Calu3 (cell line): Measurements from ENCODE around the gene NKX3-2. TPM values are rescaled to one million over a fixed set of nuclear protein-coding genes. Genes with fewer than 3 reads are reported as not detected.

ENCODE experiments used
- BruUV-seq: library from RNA; stranded (reverse); fragments of 400-500 nt; replicated peaks from 2 replicates; lab custom pipeline; 2021; lab: Mats Ljungman, UMichigan
- CTCF ChIA-PET: fragments of 300-600 bp; sonication (Branson Sonifier 250); formaldehyde crosslinking; loops from one replicate; lab custom pipeline; 2022; ENCODE audit warnings: antibody characterized with exemption; lab: Charles Lee
- DNase-seq: peaks from one replicate; pipeline ENCODE4 v3.0.0; 2022
- H3K27ac Mint-ChIP-seq: one replicate; pipeline ENCODE4 v1.8.0; 2022; ENCODE audit warnings: mixed read lengths; ENCODE audit not compliant: unreplicated experiment
- H3K27me3 Mint-ChIP-seq: one replicate; pipeline ENCODE4 v1.8.0; 2022; ENCODE audit warnings: mixed read lengths; ENCODE audit not compliant: unreplicated experiment
- H3K36me3 Mint-ChIP-seq: one replicate; pipeline ENCODE4 v1.8.0; 2022; ENCODE audit warnings: mild to moderate bottlenecking, moderate library complexity, mixed read lengths; ENCODE audit not compliant: insufficient read depth, unreplicated experiment
- H3K4me1 Mint-ChIP-seq: one replicate; pipeline ENCODE4 v1.8.0; 2022; ENCODE audit warnings: mild to moderate bottlenecking, low read depth, mixed read lengths; ENCODE audit not compliant: unreplicated experiment
- H3K4me3 Mint-ChIP-seq: one replicate; pipeline ENCODE4 v1.8.0; 2022; ENCODE audit warnings: mild to moderate bottlenecking, low read depth, moderate library complexity, mixed read lengths; ENCODE audit not compliant: unreplicated experiment
- H3K9me3 Mint-ChIP-seq: one replicate; pipeline ENCODE4 v1.8.0; 2022; ENCODE audit warnings: low read depth, mixed read lengths; ENCODE audit not compliant: unreplicated experiment
- intact Hi-C: fragments of 100-400 bp; cut with micrococcal nuclease; formaldehyde crosslinking; loops from one replicate; pipeline ENCODE4 v1.10.0; 2022; ENCODE audit not compliant: unreplicated experiment
- total RNA-seq: library from RNA; stranded (reverse); gene quantifications from 2 replicates; pipeline ENCODE4 v1.2.3, GENCODE V29; 2022
- TF ChIP-seq, protein P1 (sequence below): fragments of 200-600 bp; IDR thresholded peaks from one replicate; pipeline ENCODE4 v1.8.0; 2022; ENCODE audit warnings: antibody characterized with exemption; ENCODE audit not compliant: unreplicated experiment

NKX3-2 gene
- total RNA-seq, 1 experiment from 2014 or later = not detected

DNA sequence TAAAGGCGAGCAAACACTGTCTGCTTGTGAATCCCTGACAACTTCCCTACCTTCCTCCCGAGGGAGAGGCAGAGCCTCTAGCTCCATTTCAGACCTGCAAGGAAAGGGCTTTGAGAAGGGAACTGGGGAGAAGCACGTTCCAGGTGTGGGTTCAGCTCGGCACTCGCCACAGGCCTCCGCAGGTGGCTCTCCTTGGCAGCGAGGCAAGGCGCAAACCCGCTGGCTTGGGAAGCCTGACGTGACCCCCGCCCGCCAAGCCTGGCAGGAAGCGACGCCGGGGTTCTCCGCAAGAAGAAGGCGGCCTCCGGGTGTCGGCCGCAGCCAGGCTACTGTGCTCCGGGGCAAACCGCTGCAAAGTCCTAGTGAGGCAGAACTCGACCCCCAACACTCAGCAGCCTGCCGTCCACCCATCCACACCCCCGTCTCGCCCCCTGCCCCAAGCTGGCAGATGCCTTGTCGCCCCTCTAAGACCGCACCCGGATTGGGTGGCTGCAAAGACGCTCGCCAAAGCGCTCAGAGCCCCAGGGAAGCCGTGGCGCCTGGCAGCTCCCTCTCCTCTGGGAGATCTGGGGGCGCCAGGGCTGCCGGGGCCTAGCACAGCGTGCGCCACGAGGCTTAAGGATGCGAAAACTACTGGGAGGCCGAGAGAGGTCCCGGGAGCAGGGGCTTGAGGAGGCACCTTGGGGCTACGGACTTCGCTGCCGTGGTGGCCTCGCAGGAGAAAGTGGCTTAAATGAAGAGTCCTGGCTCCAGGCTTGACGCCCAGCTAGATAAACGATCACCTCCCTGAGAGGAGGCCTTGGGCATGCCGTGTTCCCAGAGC lies 21.8 kb downstream of the NKX3-2 start:
- H3K27me3 Mint-ChIP-seq = no peaks in the 10 kb centered on the region

GRCh38 chr4:13521047-13521446 lies 23.3 kb downstream of the NKX3-2 start:
- H3K27ac Mint-ChIP-seq = no peak overlapping the region
- no peak overlapping the region for H3K4me3 Mint-ChIP-seq
- H3K36me3 Mint-ChIP-seq = no peaks in the 10 kb centered on the region
- intact Hi-C loops = no loop called here
- no peaks in the 10 kb centered on the region for H3K4me1 Mint-ChIP-seq
- CTCF ChIA-PET = interaction anchor here (0.5 to 0.8 kb wide), 2 partner anchors 9 to 11 kb away, joined by 4 to 5 read pairs; no protein-coding TSS in a partner anchor
- H3K9me3 Mint-ChIP-seq = no peaks in the 10 kb centered on the region
- BruUV-seq = no TSS peak
- H3K27me3 Mint-ChIP-seq = no peaks in the 10 kb centered on the region
- TF ChIP-seq, protein P1, sequence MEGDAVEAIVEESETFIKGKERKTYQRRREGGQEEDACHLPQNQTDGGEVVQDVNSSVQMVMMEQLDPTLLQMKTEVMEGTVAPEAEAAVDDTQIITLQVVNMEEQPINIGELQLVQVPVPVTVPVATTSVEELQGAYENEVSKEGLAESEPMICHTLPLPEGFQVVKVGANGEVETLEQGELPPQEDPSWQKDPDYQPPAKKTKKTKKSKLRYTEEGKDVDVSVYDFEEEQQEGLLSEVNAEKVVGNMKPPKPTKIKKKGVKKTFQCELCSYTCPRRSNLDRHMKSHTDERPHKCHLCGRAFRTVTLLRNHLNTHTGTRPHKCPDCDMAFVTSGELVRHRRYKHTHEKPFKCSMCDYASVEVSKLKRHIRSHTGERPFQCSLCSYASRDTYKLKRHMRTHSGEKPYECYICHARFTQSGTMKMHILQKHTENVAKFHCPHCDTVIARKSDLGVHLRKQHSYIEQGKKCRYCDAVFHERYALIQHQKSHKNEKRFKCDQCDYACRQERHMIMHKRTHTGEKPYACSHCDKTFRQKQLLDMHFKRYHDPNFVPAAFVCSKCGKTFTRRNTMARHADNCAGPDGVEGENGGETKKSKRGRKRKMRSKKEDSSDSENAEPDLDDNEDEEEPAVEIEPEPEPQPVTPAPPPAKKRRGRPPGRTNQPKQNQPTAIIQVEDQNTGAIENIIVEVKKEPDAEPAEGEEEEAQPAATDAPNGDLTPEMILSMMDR = no peak
- DNase-seq = no peak

More for the DNA sequence above, 21.8 kb downstream of the NKX3-2 start:
- H3K9me3 Mint-ChIP-seq = no peaks in the 10 kb centered on the region
- intact Hi-C loops = no loop called here
- CTCF ChIA-PET = interaction anchor here (0.6 kb wide), 1 partner anchor 11 kb away, joined by 3 read pairs; no protein-coding TSS in a partner anchor
- H3K4me1 Mint-ChIP-seq = no peaks in the 10 kb centered on the region
- H3K4me3 Mint-ChIP-seq = peak overlapping the region; percentile 43
- DNase-seq = no peak
- BruUV-seq = no TSS peak
- no peaks in the 10 kb centered on the region for H3K36me3 Mint-ChIP-seq
- TF ChIP-seq, protein P1 = no peak
- H3K27ac Mint-ChIP-seq = no peak overlapping the region

GRCh38 chr4:13516315-13516860 lies 27.9 kb downstream of the NKX3-2 start:
- TF ChIP-seq, protein P1 = no peak
- no TSS peak for BruUV-seq
- H3K4me1 Mint-ChIP-seq = no peaks in the 10 kb centered on the region
- no peak for DNase-seq
- peaks cover 13% of the 10 kb centered on the region for H3K27me3 Mint-ChIP-seq
- no peak overlapping the region for H3K4me3 Mint-ChIP-seq
- no peaks in the 10 kb centered on the region for H3K36me3 Mint-ChIP-seq
- H3K27ac Mint-ChIP-seq = no peak overlapping the region
- CTCF ChIA-PET = no interaction called here
- H3K9me3 Mint-ChIP-seq = no peaks in the 10 kb centered on the region
- intact Hi-C loops = no loop called here

GRCh38 chr4:13515268-13515667 lies 29.0 kb downstream of the NKX3-2 start:
- no peak overlapping the region for H3K27ac Mint-ChIP-seq
- no peaks in the 10 kb centered on the region for H3K4me1 Mint-ChIP-seq
- H3K36me3 Mint-ChIP-seq = no peaks in the 10 kb centered on the region
- no TSS peak for BruUV-seq
- DNase-seq = no peak
- intact Hi-C loops = no loop called here
- H3K9me3 Mint-ChIP-seq = no peaks in the 10 kb centered on the region
- CTCF ChIA-PET = no interaction called here
- H3K27me3 Mint-ChIP-seq = peaks cover 13% of the 10 kb centered on the region
- H3K4me3 Mint-ChIP-seq = no peak overlapping the region
- TF ChIP-seq, protein P1 = no peak
